GM19455 (cell line): Measurements from ENCODE around the gene EPB41L3.
"Not testable (repeated sequence)": the region's sequence is repeated elsewhere in the genome, so short reads cannot be mapped to it uniquely, and the experiment has no call there.

Source experiments
- ATAC-seq: cut with Tn5 transposase; IDR thresholded peaks from one replicate; pipeline ENCODE4 v1.9.1; 2021; ENCODE audit not compliant: unreplicated experiment

Gene EPB41L3

GRCh38 chr18:5543773-5544389 lies at the start of gene EPB41L3:
Gene EPB41L3, minus strand, starts transcription at chr18:5543997. Its CDS starts 54,814 bp downstream, at chr18:5489183.
- ATAC-seq, result no peak

GRCh38 chr18:5588529-5588928 lies 44.7 kb upstream of the EPB41L3 start:
- no peak for ATAC-seq

- ATAC-seq, result no peak
Observed at GRCh38 chr18:5585653-5586052, 41.9 kb upstream of the EPB41L3 start.

GRCh38 chr18:5584746-5585417 lies 41.1 kb upstream of the EPB41L3 start:
- ATAC-seq, result no peak

- no peak for ATAC-seq
Observed at GRCh38 chr18:5582849-5583681, 39.3 kb upstream of the EPB41L3 start.

GRCh38 chr18:5582076-5582475 lies 38.3 kb upstream of the EPB41L3 start:
- no peak for ATAC-seq

- ATAC-seq, result no peak
Observed at GRCh38 chr18:5574843-5575242, 31.0 kb upstream of the EPB41L3 start.

GRCh38 chr18:5571666-5572065 lies 27.9 kb upstream of the EPB41L3 start:
- no peak for ATAC-seq

GRCh38 chr18:5570613-5571012 lies 26.8 kb upstream of the EPB41L3 start:
- not testable (repeated sequence) for ATAC-seq

GRCh38 chr18:5568416-5568815 lies 24.6 kb upstream of the EPB41L3 start:
- ATAC-seq, result no peak

- no peak for ATAC-seq
Observed at GRCh38 chr18:5558851-5559250, 15.1 kb upstream of the EPB41L3 start.

- ATAC-seq, result no peak
Observed at GRCh38 chr18:5556310-5556974, 12.6 kb upstream of the EPB41L3 start.

GRCh38 chr18:5554629-5555028 lies 10.8 kb upstream of the EPB41L3 start:
- no peak for ATAC-seq

GRCh38 chr18:5546660-5547059 lies 2.9 kb upstream of the EPB41L3 start:
- ATAC-seq, result no peak

GRCh38 chr18:5543036-5543680 lies 639 bp downstream of the EPB41L3 start:
- no peak for ATAC-seq

GRCh38 chr18:5542515-5543035 lies 1.2 kb downstream of the EPB41L3 start:
- ATAC-seq, result no peak

- no peak for ATAC-seq
Observed at GRCh38 chr18:5541644-5542043, 2.2 kb downstream of the EPB41L3 start.

- ATAC-seq, result no peak
Observed at GRCh38 chr18:5539391-5539790, 4.4 kb downstream of the EPB41L3 start.

- no peak for ATAC-seq
Observed at GRCh38 chr18:5538544-5538943, 5.3 kb downstream of the EPB41L3 start.

GRCh38 chr18:5537860-5538259 lies 5.9 kb downstream of the EPB41L3 start:
- ATAC-seq, result no peak

- no peak for ATAC-seq
Observed at GRCh38 chr18:5534845-5535244, 9.0 kb downstream of the EPB41L3 start.
